H9 (cell line): ENCODE measurements around the gene NPC1. TPM values are rescaled to one million over a fixed set of nuclear protein-coding genes. Genes with fewer than 3 reads are reported as not detected.

Experiments used
- DNase-seq: peaks from one replicate; pipeline ENCODE4 v3.0.0-alpha.2; 2017
- H2AFZ ChIP-seq: one replicate; pipeline ENCODE4 v1.6.1; 2013; ENCODE audit warnings: mild to moderate bottlenecking, low read length, control low read depth, moderate library complexity
- H2AK5ac ChIP-seq: 2 replicates; pipeline ENCODE4 v1.6.1; 2013; ENCODE audit warnings: low read length, control low read depth, mixed read lengths; ENCODE audit not compliant: insufficient read length
- H2BK120ac ChIP-seq: one replicate; pipeline ENCODE4 v1.6.1; 2013; ENCODE audit warnings: low read depth, mild to moderate bottlenecking, low read length, control low read depth, inconsistent platforms; ENCODE audit not compliant: poor library complexity, severe bottlenecking
- H2BK12ac ChIP-seq: 2 replicates; pipeline ENCODE4 v1.6.1; 2013; ENCODE audit warnings: low read length, control low read depth, mixed read lengths, low read depth; ENCODE audit not compliant: insufficient read length
- H2BK15ac ChIP-seq: 2 replicates; pipeline ENCODE4 v1.6.1; 2013; ENCODE audit warnings: low read depth, low read length, control low read depth
- H2BK20ac ChIP-seq: one replicate; pipeline ENCODE4 v1.6.1; 2013; ENCODE audit warnings: low read depth, mild to moderate bottlenecking, low read length, control low read depth, inconsistent platforms; ENCODE audit not compliant: poor library complexity, severe bottlenecking
- H2BK5ac ChIP-seq: 2 replicates; pipeline ENCODE4 v1.6.1; 2013; ENCODE audit warnings: low read length, control low read depth, mixed read lengths; ENCODE audit not compliant: insufficient read length
- H3K14ac ChIP-seq: 2 replicates; pipeline ENCODE4 v1.6.1; 2013; ENCODE audit warnings: low read length, control low read depth; ENCODE audit not compliant: insufficient read depth
- H3K18ac ChIP-seq: 2 replicates; pipeline ENCODE4 v1.6.1; 2013; ENCODE audit warnings: low read depth, mild to moderate bottlenecking, mixed read lengths, low read length, control low read depth; ENCODE audit not compliant: insufficient read length
- H3K23ac ChIP-seq: 2 replicates; pipeline ENCODE4 v1.6.1; 2013; ENCODE audit warnings: low read length, control low read depth, mixed read lengths, low read depth; ENCODE audit not compliant: insufficient read length
- H3K23me2 ChIP-seq: 2 replicates; pipeline ENCODE4 v1.6.1; 2013; ENCODE audit warnings: low read depth, mild to moderate bottlenecking, mixed read lengths, low read length, control low read depth; ENCODE audit not compliant: insufficient read length, poor library complexity, severe bottlenecking
- H3K27ac ChIP-seq: 2 replicates; pipeline ENCODE4 v1.5.1; 2013; ENCODE audit warnings: low read length, control low read depth, mixed read lengths, low read depth; ENCODE audit not compliant: insufficient read length
- H3K27me3 ChIP-seq: 2 replicates; pipeline ENCODE4 v1.6.1; 2013; ENCODE audit warnings: low read length, control low read depth, inconsistent platforms; ENCODE audit not compliant: insufficient read depth
- H3K4ac ChIP-seq: 2 replicates; pipeline ENCODE4 v1.6.1; 2013; ENCODE audit warnings: low read depth, mild to moderate bottlenecking, control low read depth, inconsistent platforms, low read length, moderate library complexity
- H3K4me1 ChIP-seq: 2 replicates; pipeline ENCODE4 v1.6.1; 2013; ENCODE audit warnings: low read length, control low read depth, inconsistent platforms; ENCODE audit not compliant: insufficient read depth
- H3K4me2 ChIP-seq: 2 replicates; pipeline ENCODE4 v1.6.1; 2013; ENCODE audit warnings: low read length, control low read depth, mixed read lengths; ENCODE audit not compliant: insufficient read length, insufficient read depth
- H3K56ac ChIP-seq: 2 replicates; pipeline ENCODE4 v1.6.1; 2013; ENCODE audit warnings: low read depth, mild to moderate bottlenecking, mixed read lengths, low read length, control low read depth; ENCODE audit not compliant: insufficient read length
- H3K79me1 ChIP-seq: 2 replicates; pipeline ENCODE4 v1.6.1; 2013; ENCODE audit warnings: low read depth, mild to moderate bottlenecking, moderate library complexity, low read length, control low read depth, inconsistent platforms; ENCODE audit not compliant: insufficient read depth, poor library complexity, severe bottlenecking
- H3K79me2 ChIP-seq: 2 replicates; pipeline ENCODE4 v1.6.1; 2013; ENCODE audit warnings: low read length, control low read depth, inconsistent platforms; ENCODE audit not compliant: insufficient read depth
- H3K9ac ChIP-seq: 2 replicates; pipeline ENCODE4 v1.6.1; 2013; ENCODE audit warnings: low read length, control low read depth, mixed read lengths; ENCODE audit not compliant: insufficient read length; ENCODE audit errors: extremely low read depth
- H3K9me3 ChIP-seq: one replicate; pipeline ENCODE4 v1.6.1; 2013; ENCODE audit warnings: low read depth, low read length, inconsistent platforms; ENCODE audit not compliant: control insufficient read depth
- H3T11ph ChIP-seq: one replicate; pipeline ENCODE4 v1.6.1; 2013; ENCODE audit warnings: mild to moderate bottlenecking, low read length, control low read depth, inconsistent platforms
- H4K20me1 ChIP-seq: one replicate; pipeline ENCODE4 v1.6.1; 2013; ENCODE audit not compliant: control insufficient read depth, insufficient read length, insufficient read depth
- H4K5ac ChIP-seq: 2 replicates; pipeline ENCODE4 v1.6.1; 2013; ENCODE audit warnings: low read depth, mild to moderate bottlenecking, mixed read lengths, low read length, control low read depth; ENCODE audit not compliant: insufficient read length
- H4K8ac ChIP-seq: replicated peaks from 2 replicates; pipeline ENCODE4 v1.6.1; 2013; ENCODE audit warnings: low read length, control low read depth, mixed read lengths, low read depth; ENCODE audit not compliant: insufficient read length
- H4K91ac ChIP-seq: 2 replicates; pipeline ENCODE4 v1.6.1; 2013; ENCODE audit warnings: low read depth, mild to moderate bottlenecking, moderate library complexity, mixed read lengths, low read length, control low read depth; ENCODE audit not compliant: insufficient read length
- H3K27ac Mint-ChIP-seq, 3 experiments: 2 replicates in 2 of 3; 3 replicates in 1 of 3; pipeline ENCODE4 v1.8.0; 2020 to 2021; ENCODE audit warnings: mixed read lengths in 3 of 3, mild to moderate bottlenecking in 1 of 3, moderate library complexity in 1 of 3
- H3K27me3 Mint-ChIP-seq: 2 replicates; pipeline ENCODE4 v1.8.0; 2021; ENCODE audit warnings: low read depth, mild to moderate bottlenecking, moderate library complexity, mixed read lengths
- H3K36me3 Mint-ChIP-seq, 3 experiments: 2 replicates in 2 of 3; 3 replicates in 1 of 3; pipeline ENCODE4 v1.8.0; 2020 to 2021; ENCODE audit warnings: low read depth in 3 of 3, mixed read lengths in 3 of 3; ENCODE audit not compliant: insufficient read depth in 1 of 3
- H3K4me1 Mint-ChIP-seq, 2 experiments: 2 replicates each; pipeline ENCODE4 v1.8.0; 2020; ENCODE audit warnings: mixed read lengths in 2 of 2
- H3K4me3 Mint-ChIP-seq, 2 experiments: 2 replicates in 1 of 2; 3 replicates in 1 of 2; pipeline ENCODE4 v1.8.0; 2020 to 2021; ENCODE audit warnings: mild to moderate bottlenecking in 2 of 2, mixed read lengths in 2 of 2, moderate library complexity in 1 of 2
- H3K9me3 Mint-ChIP-seq, 2 experiments: 2 replicates in 1 of 2; 3 replicates in 1 of 2; pipeline ENCODE4 v1.8.0; 2020; ENCODE audit warnings: mild to moderate bottlenecking in 2 of 2, mixed read lengths in 2 of 2, moderate library complexity in 1 of 2
- WGBS: extraction: QIAGEN DNeasy Blood & Tissue Kit; methylation state at CpG from one replicate; pipeline ENCODE4 v1.1.7; 2013; ENCODE audit warnings: missing lambda C conversion rate, low lambda C conversion rate, mixed read lengths; ENCODE audit not compliant: insufficient read length; ENCODE audit errors: extremely low coverage; 5-methylcytosine and 5-hydroxymethylcytosine counted together
- total RNA-seq: library from RNA; stranded (reverse); gene quantifications from 2 replicates; pipeline ENCODE4 v1.2.1, GENCODE V29; 2021
- TF ChIP-seq, protein P1 (sequence below): fragments of 200-600 bp; sonication (generic); conservative IDR thresholded peaks from 3 replicates; pipeline ENCODE4 v1.8.0; 2021; ENCODE audit warnings: antibody characterized with exemption, mild to moderate bottlenecking

Gene NPC1
- total RNA-seq, 1 experiment from 2014 or later, result 24.2 TPM

DNA sequence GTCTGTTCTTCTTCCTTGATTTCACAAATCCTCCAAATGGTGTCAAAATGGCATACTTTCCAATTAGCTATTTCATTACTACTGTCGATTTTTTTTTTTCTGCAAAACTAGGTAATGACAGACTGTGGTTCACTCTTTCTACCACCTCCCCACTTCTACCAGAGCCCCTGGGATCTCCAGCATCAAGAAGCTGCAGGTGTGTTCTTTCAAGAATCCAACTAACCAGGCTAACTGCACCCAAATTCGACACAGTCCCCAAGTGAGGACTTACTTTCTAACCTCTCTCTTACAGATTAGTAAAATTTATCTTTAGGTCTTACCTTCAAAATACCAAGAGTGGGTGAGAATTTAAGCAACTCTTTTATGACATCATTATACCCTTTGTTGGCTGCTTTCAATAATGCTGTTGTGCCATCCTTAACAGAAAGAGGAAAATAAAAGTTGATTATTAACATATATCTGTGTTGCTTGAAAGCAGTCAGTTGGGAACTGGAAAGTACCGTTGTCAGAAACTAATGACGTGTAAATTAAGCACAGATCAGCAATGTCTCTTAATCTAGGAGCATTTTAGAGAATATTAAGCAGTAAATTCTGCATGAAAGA is 31.2 kb upstream of the NPC1 start:
- no peak overlapping the region for H2BK20ac ChIP-seq
- H3K9me3 ChIP-seq, result no peaks in the 10 kb centered on the region
- H3K79me1 ChIP-seq, result no peaks in the 10 kb centered on the region
- peaks cover 52% of the 10 kb centered on the region for H3K27me3 Mint-ChIP-seq
- H2BK12ac ChIP-seq, result no peak overlapping the region
- no peak overlapping the region for H3K18ac ChIP-seq
- H3T11ph ChIP-seq, result no peak overlapping the region
- no peak overlapping the region for H3K23ac ChIP-seq
- no peak overlapping the region for H2AK5ac ChIP-seq
- H3K4me1 Mint-ChIP-seq, result peaks cover 7 to 24% of the 10 kb centered on the region in 2 experiments
- no peak overlapping the region for H3K27ac ChIP-seq
- H3K4me2 ChIP-seq, result no peak overlapping the region
- TF ChIP-seq, protein P1, sequence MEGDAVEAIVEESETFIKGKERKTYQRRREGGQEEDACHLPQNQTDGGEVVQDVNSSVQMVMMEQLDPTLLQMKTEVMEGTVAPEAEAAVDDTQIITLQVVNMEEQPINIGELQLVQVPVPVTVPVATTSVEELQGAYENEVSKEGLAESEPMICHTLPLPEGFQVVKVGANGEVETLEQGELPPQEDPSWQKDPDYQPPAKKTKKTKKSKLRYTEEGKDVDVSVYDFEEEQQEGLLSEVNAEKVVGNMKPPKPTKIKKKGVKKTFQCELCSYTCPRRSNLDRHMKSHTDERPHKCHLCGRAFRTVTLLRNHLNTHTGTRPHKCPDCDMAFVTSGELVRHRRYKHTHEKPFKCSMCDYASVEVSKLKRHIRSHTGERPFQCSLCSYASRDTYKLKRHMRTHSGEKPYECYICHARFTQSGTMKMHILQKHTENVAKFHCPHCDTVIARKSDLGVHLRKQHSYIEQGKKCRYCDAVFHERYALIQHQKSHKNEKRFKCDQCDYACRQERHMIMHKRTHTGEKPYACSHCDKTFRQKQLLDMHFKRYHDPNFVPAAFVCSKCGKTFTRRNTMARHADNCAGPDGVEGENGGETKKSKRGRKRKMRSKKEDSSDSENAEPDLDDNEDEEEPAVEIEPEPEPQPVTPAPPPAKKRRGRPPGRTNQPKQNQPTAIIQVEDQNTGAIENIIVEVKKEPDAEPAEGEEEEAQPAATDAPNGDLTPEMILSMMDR, result no peak
- H3K36me3 Mint-ChIP-seq, result no peaks in the 10 kb centered on the region
- H2BK120ac ChIP-seq, result no peak overlapping the region
- H3K79me2 ChIP-seq, result no peaks in the 10 kb centered on the region
- H2BK5ac ChIP-seq, result no peak overlapping the region
- peaks cover 12% of the 10 kb centered on the region for H3K23me2 ChIP-seq
- H2AFZ ChIP-seq, result no peak overlapping the region
- H2BK15ac ChIP-seq, result no peak overlapping the region
- no peaks in the 10 kb centered on the region for H4K20me1 ChIP-seq
- H3K4me1 ChIP-seq, result no peaks in the 10 kb centered on the region; the same call in 1 of the 2 replicates
- H4K5ac ChIP-seq, result no peak overlapping the region
- no peak for DNase-seq
- H3K9ac ChIP-seq, result no peak overlapping the region
- H4K8ac ChIP-seq, result no peak overlapping the region
- no peak overlapping the region for H4K91ac ChIP-seq
- H3K4ac ChIP-seq, result no peak overlapping the region
- no peak overlapping the region for H3K14ac ChIP-seq
- no peak overlapping the region for H3K4me3 Mint-ChIP-seq
- no CpG with 5 or more reads among the region's 4 CpGs for WGBS
- H3K56ac ChIP-seq, result no peak overlapping the region
- peaks cover 7% of the 10 kb centered on the region; the same call in 1 of the 2 replicates for H3K27me3 ChIP-seq
- H3K27ac Mint-ChIP-seq, result no peak overlapping the region
- no peaks in the 10 kb centered on the region for H3K9me3 Mint-ChIP-seq
